ENCODE data around the gene CRIM1.
A peak's percentile ranks its signal among the peaks of the same experiment; 100 is the strongest.

Gene CRIM1

GRCh38 chr2:36397728-36398413, 42.3 kb downstream of the CRIM1 start:
- peak; percentile 79 for DNase-seq

- DNase-seq, result no peak
These were observed 43.5 kb downstream of the CRIM1 start for GRCh38 chr2:36399050-36399449.

- DNase-seq, result peak; percentile 83
These were observed 48.2 kb downstream of the CRIM1 start for GRCh38 chr2:36403675-36404230.

GRCh38 chr2:36404318-36404717, 48.7 kb downstream of the CRIM1 start:
- no peak for DNase-seq

- DNase-seq, result no peak
These were observed 49.2 kb downstream of the CRIM1 start for GRCh38 chr2:36404754-36405153.

- DNase-seq, result no peak
These were observed 49.6 kb downstream of the CRIM1 start for GRCh38 chr2:36405183-36405582.

GRCh38 chr2:36406296-36406695, 50.7 kb downstream of the CRIM1 start:
- no peak for DNase-seq

GRCh38 chr2:36407413-36407812, 51.8 kb downstream of the CRIM1 start:
- no peak for DNase-seq

GRCh38 chr2:36408198-36408703, 52.7 kb downstream of the CRIM1 start:
- DNase-seq, result no peak

GRCh38 chr2:36409335-36409734, 53.8 kb downstream of the CRIM1 start:
- no peak for DNase-seq

GRCh38 chr2:36409935-36410334, 54.4 kb downstream of the CRIM1 start:
- DNase-seq, result no peak

GRCh38 chr2:36410681-36411080, 55.1 kb downstream of the CRIM1 start:
- DNase-seq, result no peak

- DNase-seq, result no peak
These were observed 56.4 kb downstream of the CRIM1 start for GRCh38 chr2:36411962-36412444.

- no peak for DNase-seq
These were observed 57.6 kb downstream of the CRIM1 start for GRCh38 chr2:36413218-36413617.

GRCh38 chr2:36414307-36414706, 58.7 kb downstream of the CRIM1 start:
- DNase-seq, result no peak

GRCh38 chr2:36415381-36416022, 59.9 kb downstream of the CRIM1 start:
- no peak for DNase-seq

- no peak for DNase-seq
These were observed 61.0 kb downstream of the CRIM1 start for GRCh38 chr2:36416370-36417165.

GRCh38 chr2:36420569-36421181, 65.1 kb downstream of the CRIM1 start:
- no peak for DNase-seq

GRCh38 chr2:36421379-36421778, 65.8 kb downstream of the CRIM1 start:
- no peak for DNase-seq

- peak; percentile 6 for DNase-seq
These were observed 67.6 kb downstream of the CRIM1 start for GRCh38 chr2:36423172-36423571.

GRCh38 chr2:36423619-36424120, 68.1 kb downstream of the CRIM1 start:
- no peak for DNase-seq

- no peak for DNase-seq
These were observed 70.2 kb downstream of the CRIM1 start for GRCh38 chr2:36425608-36426355.

All from DMS53 (cell line).